BE2C (cell line): Measurements from ENCODE around the gene METRNL.

Source experiments
- DNase-seq: peaks from one replicate; pipeline ENCODE4 v3.0.0-alpha.2; 2020
- H3K27me3 ChIP-seq: fragments of 250-450 bp; sonication (Bioruptor Pico); 2 replicates; pipeline ENCODE4 v1.5.1; 2020; ENCODE audit warnings: mild to moderate bottlenecking
- H3K36me3 ChIP-seq: fragments of 250-450 bp; sonication (Bioruptor Pico); 2 replicates; pipeline ENCODE4 v1.5.1; 2020; ENCODE audit warnings: mild to moderate bottlenecking
- H3K4me1 ChIP-seq: fragments of 250-450 bp; sonication (Bioruptor Pico); 2 replicates; pipeline ENCODE4 v1.5.1; 2020
- H3K4me3 ChIP-seq: 2 replicates; pipeline ENCODE4 v1.5.1; 2011; ENCODE audit warnings: low read depth, low read length
- H3K9me3 ChIP-seq: fragments of 250-450 bp; sonication (Bioruptor Pico); 2 replicates; pipeline ENCODE4 v1.5.1; 2020
- CTCF ChIP-seq: IDR thresholded peaks from 2 replicates; pipeline ENCODE4 v1.5.1; 2012; ENCODE audit warnings: mild to moderate bottlenecking, low read depth, low read length

The METRNL gene

GRCh38 chr17:83089328-83090132, 10.1 kb downstream of the METRNL start:
- DNase-seq, result no peak
- H3K4me1 ChIP-seq, result no peaks in the 10 kb centered on the region
- TF ChIP-seq CTCF, result no peak
- H3K9me3 ChIP-seq, result no peaks in the 10 kb centered on the region
- H3K36me3 ChIP-seq, result no peaks in the 10 kb centered on the region
- no peak overlapping the region for H3K4me3 ChIP-seq
- no peaks in the 10 kb centered on the region for H3K27me3 ChIP-seq

- no peaks in the 10 kb centered on the region for H3K36me3 ChIP-seq
- TF ChIP-seq CTCF, result no peak
- H3K9me3 ChIP-seq, result no peaks in the 10 kb centered on the region
- H3K27me3 ChIP-seq, result no peaks in the 10 kb centered on the region
- no peak overlapping the region for H3K4me3 ChIP-seq
- H3K4me1 ChIP-seq, result no peaks in the 10 kb centered on the region
- DNase-seq, result no peak
These were observed 11.2 kb downstream of the METRNL start for GRCh38 chr17:83090444-83091256.

DNA sequence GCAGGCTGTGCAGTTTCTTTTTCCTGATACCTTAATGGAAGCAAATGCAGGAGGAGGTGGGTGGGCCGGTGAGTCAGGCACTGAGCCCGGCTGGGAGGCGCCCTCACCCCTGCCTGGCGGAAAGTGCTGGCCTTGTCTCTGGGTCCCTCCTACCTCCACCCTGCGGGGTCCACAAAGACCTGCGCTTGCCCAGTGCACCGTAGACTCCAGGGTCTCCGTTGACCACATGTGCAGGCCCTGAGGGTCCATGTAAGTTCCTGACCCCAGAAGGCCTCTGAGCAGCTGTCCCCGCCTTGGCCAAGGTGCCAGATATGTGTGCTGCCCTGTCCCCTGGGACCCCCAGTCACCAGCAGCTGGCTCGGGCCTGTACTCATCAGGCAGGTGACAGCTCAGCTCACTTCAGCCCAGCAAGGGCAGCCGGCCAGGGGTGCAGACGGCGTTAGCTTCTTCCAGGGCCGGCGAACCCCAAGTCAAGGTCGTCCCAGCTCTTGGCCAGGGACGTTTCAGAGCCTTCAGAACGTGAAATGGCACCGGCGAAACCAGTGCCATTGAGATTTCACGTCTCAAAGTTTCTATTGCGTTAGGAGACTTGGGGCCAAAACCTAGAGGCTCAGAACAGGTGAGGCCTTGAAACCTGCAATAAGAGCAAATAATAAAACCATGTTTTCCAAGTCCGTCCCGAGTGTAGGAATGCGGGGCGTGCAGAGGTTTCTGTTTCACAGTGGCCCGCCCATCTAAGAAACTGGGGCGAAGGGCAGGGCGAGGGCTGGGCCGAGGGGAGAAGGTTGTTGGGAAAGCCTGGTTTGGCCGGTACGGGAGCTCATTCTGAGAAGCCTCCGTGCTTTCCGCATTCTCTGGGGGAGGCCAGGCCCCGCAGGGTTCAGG, 12.1 kb downstream of the METRNL start:
- no peaks in the 10 kb centered on the region for H3K4me1 ChIP-seq
- H3K4me3 ChIP-seq, result no peak overlapping the region
- no peaks in the 10 kb centered on the region for H3K36me3 ChIP-seq
- H3K27me3 ChIP-seq, result no peaks in the 10 kb centered on the region
- no peak for DNase-seq
- H3K9me3 ChIP-seq, result no peaks in the 10 kb centered on the region
- no peak for TF ChIP-seq CTCF

- DNase-seq, result no peak
- Histone ChIP-seq H3K4me3 (no peak overlapping the region), H3K9me3 (no peaks in the 10 kb centered on the region), H3K27me3 (no peaks in the 10 kb centered on the region), H3K36me3 (no peaks in the 10 kb centered on the region), H3K4me1 (no peaks in the 10 kb centered on the region)
- no peak for TF ChIP-seq CTCF
These were observed 12.8 kb downstream of the METRNL start for GRCh38 chr17:83092186-83092585.

- Histone ChIP-seq H3K4me1 (no peaks in the 10 kb centered on the region), H3K4me3 (no peak overlapping the region), H3K27me3 (no peaks in the 10 kb centered on the region), H3K36me3 (no peaks in the 10 kb centered on the region), H3K9me3 (no peaks in the 10 kb centered on the region)
- TF ChIP-seq CTCF, result no peak
- no peak for DNase-seq
These were observed 13.5 kb downstream of the METRNL start for GRCh38 chr17:83092931-83093330.
